Ovary (tissue), 9 donors: Measurements from ENCODE around the gene HOXB2. TPM values are rescaled to one million over a fixed set of nuclear protein-coding genes. Genes with fewer than 3 reads are reported as not detected.

ENCODE experiments used
- DNase-seq, 5 donors: peaks; one replicate each; pipeline ENCODE4 v3.0.0-alpha.2; 2019 to 2020
- H3K27ac ChIP-seq, 2 donors: fragments of 200-600 bp; one replicate each; pipeline versions ENCODE4 v1.5.1 to v1.8.0; 2019 to 2022
- H3K27me3 ChIP-seq: fragments of 200-600 bp; one replicate; pipeline ENCODE4 v1.8.0; 2022
- H3K36me3 ChIP-seq: fragments of 200-600 bp; sonication (generic); one replicate; pipeline ENCODE4 v1.5.1; 2019
- H3K4me1 ChIP-seq: one replicate; pipeline ENCODE4 v1.8.1; 2013; ENCODE audit warnings: mild to moderate bottlenecking, moderate library complexity; ENCODE audit not compliant: insufficient read depth
- H3K4me3 ChIP-seq: fragments of 200-600 bp; sonication (generic); one replicate; pipeline ENCODE4 v1.5.1; 2017
- H3K9me3 ChIP-seq, 2 donors: fragments of 200-600 bp in 1 of 2; sonication (generic) in 1 of 2; one replicate each; pipeline versions ENCODE4 v1.5.1 to v1.8.1; 2013 to 2019; ENCODE audit warnings: mild to moderate bottlenecking in 1 of 2, moderate library complexity in 1 of 2
- CTCF ChIP-seq, 3 donors: fragments of 450-650 bp in 2 of 3; fragments of 200-600 bp in 1 of 3; IDR thresholded peaks; one replicate each; pipeline versions ENCODE4 v1.5.1 to v1.8.0; 2016 to 2022; ENCODE audit warnings: antibody characterized with exemption in 3 of 3, mild to moderate bottlenecking in 1 of 3
- EP300 ChIP-seq: sonication (generic); formaldehyde crosslinking; IDR thresholded peaks from one replicate; pipeline ENCODE4 v1.6.1; 2017; ENCODE audit warnings: antibody characterized with exemption
- POLR2A ChIP-seq: fragments of 450-650 bp; IDR thresholded peaks from one replicate; pipeline ENCODE4 v1.6.1; 2017; ENCODE audit warnings: antibody characterized with exemption, mild to moderate bottlenecking, moderate library complexity
- WGBS, 3 donors: extraction: QIAGEN DNeasy Blood & Tissue Kit in 1 of 3; methylation state at CpG; one replicate each; pipeline versions ENCODE4 v1.1.5 to v1.1.7; 2013 to 2017; 5-methylcytosine and 5-hydroxymethylcytosine counted together
- intact Hi-C, 4 donors: fragments of 100-400 bp; cut with DNase I; formaldehyde crosslinking; loops; one replicate each; pipeline versions ENCODE4 v1.11.0 to v1.15.1; 2022 to 2023
- polyA plus RNA-seq, 2 donors: library from polyadenylated mRNA; stranded (reverse); fragments of 200-250 nt in 1 of 2; fragments of 350-450 nt in 1 of 2; fragmentation: Illumina TruSeq in 1 of 2; extraction: RNeasy Lipid Tissue Mini Kit (QIAGEN cat#74804) in 1 of 2; gene quantifications; one replicate each; pipeline ENCODE4 v1.2.3, GENCODE V29; 2013 to 2014
- total RNA-seq, 7 donors: library from RNA; depleted of rRNA in 2 of 7; stranded (reverse); fragments of >200 nt in 2 of 7; fragmentation: NEBNext Ultra II Directional in 3 of 7; extraction: Animal tissue kit (Norgen Biotek cat#: 25700) in 3 of 7; gene quantifications; one replicate each; pipeline versions ENCODE4 v1.1.0 to v1.2.4, GENCODE V29; 2016 to 2023
- donor health status: DM: no; HTN: no; CAD: no; lungs with moderate emphysema.
- donor health status: DM: no; HTN: no; CAD: no.
- donor health status: Bipolar disorder and iron deficiency.
- donor health status: DM: yes; HTN: yes; CAD: no.
- donor health status: DM: no; HTN: no; CAD: no.
- donor health status: DM: yes; HTN: yes; CAD: no.

The HOXB2 gene
- total and polyA plus RNA-seq, 9 donors = 1.2 to 24.5 (median 7.0) TPM

DNA sequence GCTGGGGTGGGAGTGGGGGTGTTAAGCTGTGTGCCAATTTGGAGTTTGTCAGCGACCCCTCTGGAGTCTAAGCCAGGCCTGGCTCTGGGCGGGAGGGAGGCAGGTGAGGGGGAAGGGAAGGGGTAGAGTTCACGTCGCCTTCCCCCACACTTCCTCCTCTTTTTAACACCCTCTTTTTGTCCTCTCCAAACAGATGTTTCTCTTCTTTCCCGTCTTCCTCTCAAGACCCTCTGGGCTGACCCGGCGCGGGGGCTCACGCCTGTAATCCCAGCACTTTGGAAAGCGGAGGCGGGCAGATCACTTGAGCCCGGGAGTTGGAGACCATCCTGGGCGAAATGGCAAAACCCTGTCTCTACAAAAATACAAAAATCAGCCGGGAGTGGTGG is 17.4 kb downstream of the HOXB2 start:
- no peaks in the 10 kb centered on the region for H3K36me3 ChIP-seq
- no peak overlapping the region for H3K27ac ChIP-seq
- no peaks in the 10 kb centered on the region for H3K4me1 ChIP-seq
- TF ChIP-seq POLR2A = no peak
- no peak for TF ChIP-seq EP300
- no peak for TF ChIP-seq CTCF (IDR thresholded peaks at IDR 0.05)
- intact Hi-C loops = no loop called here
- no peak overlapping the region for H3K4me3 ChIP-seq
- DNase-seq = no peak
- H3K27me3 ChIP-seq = no peaks in the 10 kb centered on the region
- WGBS, 3 donors = 9 to 27% (median 13%) methylated on average over 14 of the region's 14 CpGs
- no peaks in the 10 kb centered on the region for H3K9me3 ChIP-seq

- Histone ChIP-seq H3K9me3 (no peaks in the 10 kb centered on the region), H3K4me1 (no peaks in the 10 kb centered on the region), H3K36me3 (no peaks in the 10 kb centered on the region), H3K4me3 (no peak overlapping the region), H3K27me3 (no peaks in the 10 kb centered on the region), H3K27ac (no peak overlapping the region)
- no peak for TF ChIP-seq POLR2A
- TF ChIP-seq CTCF (IDR thresholded peaks at IDR 0.05) = no peak
- no peak for TF ChIP-seq EP300
- 10 to 48% (median 10%) methylated on average over 59 of the region's 59 CpGs for WGBS, 3 donors
- intact Hi-C loops = no loop called here
- no peak for DNase-seq
Observed at GRCh38 chr17:48526608-48527546, 18.0 kb downstream of the HOXB2 start.

- H3K9me3 ChIP-seq = no peaks in the 10 kb centered on the region
- H3K27me3 ChIP-seq = no peaks in the 10 kb centered on the region
- no peaks in the 10 kb centered on the region for H3K4me1 ChIP-seq
- intact Hi-C loops = no loop called here
- H3K36me3 ChIP-seq = no peaks in the 10 kb centered on the region
- TF ChIP-seq CTCF (IDR thresholded peaks at IDR 0.05) (no peak), POLR2A (no peak), EP300 (no peak)
- no peak for DNase-seq
- no peak overlapping the region for H3K4me3 ChIP-seq
- no peak overlapping the region for H3K27ac ChIP-seq
- 53 to 54% (median 53%) methylated on average over 6 of the region's 6 CpGs for WGBS, 3 donors
Observed at GRCh38 chr17:48523010-48523409, 21.9 kb downstream of the HOXB2 start.

DNA sequence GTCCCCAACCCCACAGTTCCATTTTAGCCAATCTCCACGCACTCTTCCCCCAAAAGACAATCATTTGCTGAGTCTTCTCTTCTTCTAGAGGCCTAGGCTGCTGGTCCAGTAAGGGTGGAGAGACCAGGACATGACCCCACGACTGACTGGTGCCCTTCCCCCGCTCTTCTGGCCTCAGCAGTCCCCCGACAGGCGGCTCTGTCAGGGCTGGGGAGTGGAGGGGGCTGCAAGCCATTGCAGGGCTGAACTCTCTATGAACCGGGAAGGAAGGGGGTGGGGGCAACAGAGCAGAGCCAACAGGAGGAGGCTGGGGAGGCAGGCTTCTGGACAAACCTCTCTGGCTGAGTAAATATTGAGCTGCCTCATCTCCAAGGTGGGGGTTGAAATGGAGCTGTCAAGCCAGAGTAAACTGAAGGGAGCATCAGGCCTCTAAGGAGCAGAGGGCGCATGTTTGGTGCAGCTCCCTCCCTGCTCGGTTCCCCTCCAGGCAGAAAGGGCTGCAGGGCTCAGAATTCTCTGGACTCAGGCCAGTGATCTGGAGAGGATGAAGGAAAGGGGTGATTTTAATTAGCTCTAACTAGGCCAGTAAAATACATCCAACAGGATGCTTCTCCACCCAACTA is 22.8 kb downstream of the HOXB2 start:
- H3K27ac ChIP-seq = no peak overlapping the region
- H3K27me3 ChIP-seq = no peaks in the 10 kb centered on the region
- WGBS, 3 donors = 17 to 25% (median 21%) methylated on average over 8 of the region's 8 CpGs
- no peak for DNase-seq
- no peaks in the 10 kb centered on the region for H3K36me3 ChIP-seq
- intact Hi-C loops = no loop called here
- TF ChIP-seq CTCF (IDR thresholded peaks at IDR 0.05) (no peak), EP300 (no peak), POLR2A (no peak)
- H3K9me3 ChIP-seq = no peaks in the 10 kb centered on the region
- H3K4me1 ChIP-seq = no peaks in the 10 kb centered on the region
- no peak overlapping the region for H3K4me3 ChIP-seq
